Suprapubic skin (tissue), 4 donors: ENCODE data around the gene NAA40.

Experiments used
- CTCF ChIP-seq, 2 donors: fragments of 200-600 bp in 1 of 2; fragments of 450-650 bp in 1 of 2; sonication (generic) in 1 of 2; IDR thresholded peaks; one replicate each; pipeline ENCODE4 v1.5.1; 2016 to 2019; ENCODE audit warnings: antibody characterized with exemption in 2 of 2, mild to moderate bottlenecking in 1 of 2, moderate library complexity in 1 of 2
- EP300 ChIP-seq: sonication (generic); formaldehyde crosslinking; IDR thresholded peaks from one replicate; pipeline ENCODE4 v1.6.1; 2017; ENCODE audit warnings: antibody characterized with exemption
- POLR2A ChIP-seq, 2 donors: fragments of 450-650 bp; IDR thresholded peaks; one replicate each; pipeline ENCODE4 v1.6.1; 2017; ENCODE audit warnings: antibody characterized with exemption in 2 of 2, mild to moderate bottlenecking in 2 of 2, moderate library complexity in 2 of 2
- POLR2AphosphoS5 ChIP-seq, 3 donors: sonication (generic); formaldehyde crosslinking; IDR thresholded peaks; one replicate each; pipeline ENCODE4 v1.6.1; 2017; ENCODE audit warnings: antibody characterized with exemption in 3 of 3

GRCh38 chr11:63979426-63979825, 40.6 kb downstream of the NAA40 start:
- TF ChIP-seq POLR2AphosphoS5 (IDR thresholded peaks at IDR 0.05) (no peak), CTCF (IDR thresholded peaks at IDR 0.05) (no peak), POLR2A (IDR thresholded peaks at IDR 0.05) (no peak), EP300 (no peak)
